ENCODE results near the gene DHX35. TPM values are rescaled to one million over a fixed set of nuclear protein-coding genes. Genes with fewer than 3 reads are reported as not detected.
A peak's percentile ranks its signal among the peaks of the same experiment; 100 is the strongest.

The DHX35 gene
- total RNA-seq, 1 experiment from 2014 or later: 29.5 TPM

DNA sequence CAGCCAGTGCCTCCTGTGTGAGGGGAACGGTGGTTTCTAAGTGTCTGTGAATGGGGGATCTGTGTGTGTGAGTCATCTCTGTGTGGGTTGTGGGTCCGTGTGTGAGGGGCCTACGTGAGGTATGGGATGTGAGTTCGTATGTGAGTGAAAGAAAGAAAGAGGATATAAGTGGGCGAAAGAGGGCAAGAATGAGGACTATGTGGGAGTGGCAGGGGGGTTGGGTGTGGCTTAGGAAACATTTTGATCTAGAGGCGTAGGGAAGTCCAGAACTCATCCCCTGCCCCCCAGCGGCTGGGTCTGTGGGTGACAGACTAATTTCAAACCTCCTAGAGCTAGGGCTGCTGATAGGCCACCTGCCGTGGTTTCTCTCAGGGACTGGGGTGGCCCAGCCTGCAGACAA is 35.5 kb downstream of the DHX35 start:
- no peaks in the 10 kb centered on the region for H3K4me1 Mint-ChIP-seq (ENCODE audit: low read depth, unreplicated experiment)
- CTCF ChIA-PET: interaction anchor here (0.5 kb wide), 1 partner anchor 9 kb away, joined by 4 read pairs; no protein-coding TSS in a partner anchor

GRCh38 chr20:38999217-38999616 is 37.1 kb downstream of the DHX35 start:
- ChIA-PET POLR2A (no interaction called here), CTCF (no interaction called here)
- H3K36me3 Mint-ChIP-seq (ENCODE audit: insufficient read depth, unreplicated experiment): peaks cover 46% of the 10 kb centered on the region
- H3K36me3 ChIP-seq (ENCODE audit: control insufficient read depth, insufficient read depth, low read length): peaks cover 3% of the 10 kb centered on the region; the same call in 1 of the 2 replicates
- no peak overlapping the region for H3K4me3 ChIP-seq (ENCODE audit: low read depth, low read length)
- intact Hi-C loops (cut with micrococcal nuclease; ENCODE audit: unreplicated experiment): no loop called here
- H3K4me3 Mint-ChIP-seq (ENCODE audit: unreplicated experiment): no peak overlapping the region
- no peaks in the 10 kb centered on the region for H3K27me3 ChIP-seq (replicated peaks; ENCODE audit: control insufficient read depth, insufficient read depth, low read length)
- TF ChIP-seq CTCF (IDR thresholded peaks at IDR 0.05; ENCODE audit: insufficient read depth in 1 of 2, low read depth in 1 of 2, low read length in 1 of 2, severe bottlenecking in 1 of 2, unreplicated experiment in 1 of 2): no peak
- no peaks in the 10 kb centered on the region for H3K4me1 ChIP-seq
- DNase-seq: no peak
- H3K9me3 Mint-ChIP-seq (ENCODE audit: unreplicated experiment): no peaks in the 10 kb centered on the region
- no peaks in the 10 kb centered on the region for H3K27me3 Mint-ChIP-seq (ENCODE audit: insufficient read depth, unreplicated experiment)
- H3K4me1 Mint-ChIP-seq (ENCODE audit: low read depth, unreplicated experiment): no peaks in the 10 kb centered on the region
- H3K9me3 ChIP-seq: no peaks in the 10 kb centered on the region
- no peak overlapping the region for H3K27ac Mint-ChIP-seq (ENCODE audit: unreplicated experiment)
- no TSS peak for BruUV-seq (replicated peaks)

More for the DNA sequence above, 35.5 kb downstream of the DHX35 start:
- Histone ChIP-seq H3K36me3 (ENCODE audit: control insufficient read depth, insufficient read depth, low read length) (peaks cover 3% of the 10 kb centered on the region; the same call in 1 of the 2 replicates), H3K27me3 (replicated peaks; ENCODE audit: control insufficient read depth, insufficient read depth, low read length) (no peaks in the 10 kb centered on the region), H3K9me3 (no peaks in the 10 kb centered on the region), H3K4me3 (ENCODE audit: low read depth, low read length) (no peak overlapping the region), H3K4me1 (no peaks in the 10 kb centered on the region)
- POLR2A ChIA-PET: no interaction called here
- TF ChIP-seq CTCF (IDR thresholded peaks at IDR 0.05; ENCODE audit: insufficient read depth in 1 of 2, low read depth in 1 of 2, low read length in 1 of 2, severe bottlenecking in 1 of 2, unreplicated experiment in 1 of 2): no peak
- intact Hi-C loops (cut with micrococcal nuclease; ENCODE audit: unreplicated experiment): no loop called here
- Mint-ChIP-seq H3K9me3 (ENCODE audit: unreplicated experiment) (no peaks in the 10 kb centered on the region), H3K27me3 (ENCODE audit: insufficient read depth, unreplicated experiment) (no peaks in the 10 kb centered on the region), H3K4me3 (ENCODE audit: unreplicated experiment) (no peak overlapping the region), H3K27ac (ENCODE audit: unreplicated experiment) (peak overlapping the region; percentile 1), H3K36me3 (ENCODE audit: insufficient read depth, unreplicated experiment) (peaks cover 39% of the 10 kb centered on the region)
- no TSS peak for BruUV-seq (replicated peaks)
- no peak for DNase-seq

DNA sequence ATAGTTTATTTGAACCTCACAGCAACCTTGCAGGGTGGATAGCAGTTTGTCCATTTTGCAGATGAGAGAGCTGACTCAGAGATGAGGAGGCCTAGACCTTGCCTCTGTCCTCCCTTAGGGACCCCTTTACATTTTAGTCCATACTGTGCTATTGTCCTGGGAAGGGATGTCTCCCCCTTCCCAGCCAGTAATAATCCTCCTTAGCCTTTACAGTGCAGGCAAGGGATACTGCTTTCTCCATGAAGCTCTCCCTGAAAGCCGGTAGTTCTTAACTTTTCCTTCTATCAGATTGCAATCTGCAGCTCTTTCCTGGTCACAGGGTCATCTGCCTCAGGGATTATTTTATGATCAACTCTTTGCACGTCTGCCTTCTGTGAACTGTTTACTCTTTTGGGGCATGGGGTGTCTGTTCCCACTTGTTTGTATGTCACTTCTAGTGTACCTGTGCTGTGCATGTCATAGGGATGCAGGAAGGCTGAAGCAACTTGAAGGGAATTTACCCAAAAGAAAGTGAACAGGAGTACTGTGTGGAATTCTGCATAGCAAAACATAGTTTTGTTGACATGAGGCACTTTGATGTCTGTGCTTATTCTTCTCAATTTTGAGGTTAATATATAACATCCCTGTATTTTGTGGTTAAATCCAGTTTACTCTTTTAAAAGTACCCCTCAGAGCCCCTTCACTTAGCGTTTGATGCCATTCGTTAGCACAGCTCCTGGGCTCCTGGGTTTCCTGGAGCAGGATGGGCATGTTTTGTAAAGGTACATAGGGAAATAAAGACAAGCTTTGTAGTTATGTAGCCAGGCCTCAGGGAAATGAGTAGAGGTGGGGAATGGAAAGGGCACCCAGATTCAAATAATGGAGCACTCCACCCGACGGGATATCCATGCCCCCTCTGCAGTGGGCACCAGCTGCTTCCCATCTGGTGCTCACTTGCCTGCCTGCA is 38.1 kb downstream of the DHX35 start:
- Mint-ChIP-seq H3K27ac (ENCODE audit: unreplicated experiment) (no peak overlapping the region), H3K27me3 (ENCODE audit: insufficient read depth, unreplicated experiment) (no peaks in the 10 kb centered on the region), H3K9me3 (ENCODE audit: unreplicated experiment) (no peaks in the 10 kb centered on the region), H3K36me3 (ENCODE audit: insufficient read depth, unreplicated experiment) (peaks cover 46% of the 10 kb centered on the region), H3K4me3 (ENCODE audit: unreplicated experiment) (no peak overlapping the region), H3K4me1 (ENCODE audit: low read depth, unreplicated experiment) (no peaks in the 10 kb centered on the region)
- Histone ChIP-seq H3K36me3 (ENCODE audit: control insufficient read depth, insufficient read depth, low read length) (peaks cover 6% of the 10 kb centered on the region; the same call in 1 of the 2 replicates), H3K27me3 (replicated peaks; ENCODE audit: control insufficient read depth, insufficient read depth, low read length) (no peaks in the 10 kb centered on the region), H3K4me1 (no peaks in the 10 kb centered on the region), H3K4me3 (ENCODE audit: low read depth, low read length) (no peak overlapping the region), H3K9me3 (no peaks in the 10 kb centered on the region)
- intact Hi-C loops (cut with micrococcal nuclease; ENCODE audit: unreplicated experiment): no loop called here
- TF ChIP-seq CTCF (IDR thresholded peaks at IDR 0.05; ENCODE audit: insufficient read depth in 1 of 2, low read depth in 1 of 2, low read length in 1 of 2, severe bottlenecking in 1 of 2, unreplicated experiment in 1 of 2): no peak
- no TSS peak for BruUV-seq (replicated peaks)
- DNase-seq: no peak
- CTCF ChIA-PET: interaction anchor here (0.8 kb wide), 1 partner anchor 81 kb away, joined by 4 read pairs; no protein-coding TSS in a partner anchor
- POLR2A ChIA-PET: no interaction called here

Measured in Caco-2 (cell line).